ENCODE results near the gene USP15.
"Not testable (repeated sequence)": the region's sequence is repeated elsewhere in the genome, so short reads cannot be mapped to it uniquely, and the experiment has no call there.

- TF ChIP-seq CTCF, POLR2A (IDR thresholded peaks at IDR 0.05): not testable (repeated sequence)
These were observed 104.5 kb downstream of the USP15 start for GRCh38 chr12:62364697-62365096.

Measured in lower leg skin (tissue), 3 donors.